GM23338 (cell line): Measurements from ENCODE around the gene SCRG1.

Experiments
- CTCF ChIP-seq, 2 experiments: fragments of 200-600 bp in 1 of 2; sonication (generic) in 1 of 2; conservative IDR thresholded peaks; 2 replicates each; pipeline versions ENCODE4 v1.5.1 to v1.6.1; 2016 to 2017; ENCODE audit warnings: antibody characterized with exemption in 2 of 2, low read depth in 2 of 2, mild to moderate bottlenecking in 2 of 2, moderate library complexity in 1 of 2
- EZH2 ChIP-seq: fragments of 200-600 bp; sonication (generic); IDR thresholded peaks from one replicate; pipeline ENCODE4 v1.8.0; 2017; ENCODE audit warnings: antibody characterized with exemption, mild to moderate bottlenecking, low read depth; ENCODE audit not compliant: unreplicated experiment
- EZH2phosphoT487 ChIP-seq: fragments of 200-600 bp; sonication (generic); IDR thresholded peaks from one replicate; pipeline ENCODE4 v1.8.1; 2018; ENCODE audit warnings: antibody characterized with exemption; ENCODE audit not compliant: unreplicated experiment
- JUNB ChIP-seq: IDR thresholded peaks from one replicate; pipeline ENCODE4 v1.6.1; 2016; ENCODE audit warnings: antibody characterized with exemption; ENCODE audit not compliant: unreplicated experiment
- NANOG ChIP-seq: IDR thresholded peaks from 2 replicates; pipeline ENCODE4 v1.6.1; 2016; ENCODE audit warnings: antibody characterized with exemption, borderline replicate concordance
- POLR2AphosphoS5 ChIP-seq: IDR thresholded peaks from 2 replicates; pipeline ENCODE4 v1.6.1; 2016; ENCODE audit warnings: antibody characterized with exemption, low read depth
- REST ChIP-seq: IDR thresholded peaks from one replicate; pipeline ENCODE4 v1.6.1; 2018; ENCODE audit warnings: antibody characterized with exemption; ENCODE audit not compliant: unreplicated experiment
- STAT1 ChIP-seq: IDR thresholded peaks from one replicate; pipeline ENCODE4 v1.6.1; 2016; ENCODE audit warnings: antibody characterized with exemption; ENCODE audit not compliant: unreplicated experiment

- TF ChIP-seq STAT1 (no peak), POLR2AphosphoS5 (no peak), CTCF (conservative IDR thresholded peaks at IDR 0.05; ENCODE audit: low read depth in 2 of 2) (no peak), JUNB (no peak), EZH2 (no peak), REST (no peak), EZH2phosphoT487 (no peak), NANOG (no peak)
Observed at GRCh38 chr4:173345648-173346047, 53.3 kb downstream of the SCRG1 start.
